GM20431 (cell line): ENCODE results near the gene TP73.

Source experiments
- in situ Hi-C: fragments of 300-500 bp; cut with MseI, MboI; formaldehyde crosslinking; loops from one replicate; pipeline ENCODE4 v1.15.0; 2020; ENCODE audit warnings: low sequenced_read_pairs; ENCODE audit not compliant: unreplicated experiment

The TP73 gene

DNA sequence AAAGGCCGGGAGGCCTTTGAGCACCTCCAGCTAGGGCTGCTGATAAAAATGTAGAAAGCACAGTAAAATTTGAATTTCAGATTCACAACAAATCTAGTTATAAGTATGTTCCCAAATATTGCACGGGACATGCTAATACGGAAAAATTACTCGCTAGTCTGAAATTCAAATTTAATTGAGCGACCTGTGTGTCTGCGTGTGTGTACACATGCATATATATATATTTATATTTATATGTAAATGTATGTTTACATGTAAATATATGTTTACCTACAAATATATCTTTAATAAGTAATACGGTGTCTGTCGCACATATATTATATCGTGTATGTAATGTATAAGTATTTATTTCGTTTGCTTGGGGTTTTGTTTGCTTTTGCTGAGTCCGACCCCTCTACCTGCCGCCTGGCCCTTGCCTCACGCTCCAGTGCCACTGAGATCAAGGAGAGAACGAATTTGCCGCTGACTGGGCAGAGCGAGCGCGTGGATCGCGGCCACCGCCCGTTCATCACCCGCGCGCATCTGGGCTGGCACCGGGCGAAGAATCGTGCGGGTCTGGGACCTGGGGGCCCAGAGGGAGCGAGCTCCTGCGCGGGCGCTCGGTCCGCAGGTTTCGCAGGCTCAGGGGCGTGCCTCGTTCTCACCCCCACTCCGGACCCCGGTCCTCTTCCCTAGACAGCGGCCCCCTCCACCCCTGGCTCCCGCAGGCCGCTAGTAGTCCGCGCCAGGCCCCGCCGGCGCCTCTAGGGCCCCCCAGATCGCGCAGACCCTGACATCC, 1.9 kb upstream of the TP73 start:
- in situ Hi-C loops = no loop called here

- in situ Hi-C loops = no loop called here
These were observed 1.0 kb upstream of the TP73 start for GRCh38 chr1:3651026-3651929.

DNA sequence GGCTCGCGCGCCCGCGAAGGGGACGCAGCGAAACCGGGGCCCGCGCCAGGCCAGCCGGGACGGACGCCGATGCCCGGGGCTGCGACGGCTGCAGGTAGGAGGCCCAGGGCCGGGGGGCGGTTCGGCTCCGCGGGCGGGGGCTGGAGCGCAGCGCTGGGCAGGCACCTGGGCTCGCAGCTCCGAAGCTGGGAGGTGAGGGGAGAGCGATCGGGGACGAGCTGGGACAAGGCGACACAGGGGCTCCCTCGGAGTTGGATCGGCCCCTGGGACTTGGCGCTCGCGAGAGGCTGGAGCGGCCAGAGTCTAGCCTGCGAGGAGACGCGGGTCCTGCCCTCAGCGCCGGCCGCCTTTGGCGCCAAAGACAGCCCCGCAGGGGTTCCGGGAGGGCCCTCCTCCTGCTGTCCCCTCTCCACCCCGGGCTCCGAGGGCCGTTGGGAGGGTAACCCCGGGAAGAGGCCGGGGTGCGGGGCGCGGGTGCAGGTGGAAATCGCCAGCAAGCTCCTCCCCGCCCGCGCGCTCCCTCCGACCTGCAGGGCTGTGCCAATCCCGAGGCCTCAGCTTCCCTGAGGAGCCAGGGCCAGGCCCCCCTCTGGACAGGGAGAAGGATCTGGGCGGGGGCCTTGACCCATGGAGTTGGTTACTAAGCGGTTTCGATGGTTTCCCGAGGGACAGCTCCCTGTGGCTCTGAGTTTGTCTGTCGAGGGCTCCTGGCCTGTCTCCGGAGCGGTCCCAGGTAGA, 401 bp downstream of the TP73 start:
- in situ Hi-C loops = no loop called here

GRCh38 chr1:3653286-3653618, 936 bp downstream of the TP73 start:
- in situ Hi-C loops = no loop called here

GRCh38 chr1:3654549-3655281, 2.4 kb downstream of the TP73 start:
- in situ Hi-C loops = no loop called here

GRCh38 chr1:3656450-3657095, 4.3 kb downstream of the TP73 start:
- in situ Hi-C loops = no loop called here

GRCh38 chr1:3657096-3657475, 4.8 kb downstream of the TP73 start:
- in situ Hi-C loops = no loop called here

DNA sequence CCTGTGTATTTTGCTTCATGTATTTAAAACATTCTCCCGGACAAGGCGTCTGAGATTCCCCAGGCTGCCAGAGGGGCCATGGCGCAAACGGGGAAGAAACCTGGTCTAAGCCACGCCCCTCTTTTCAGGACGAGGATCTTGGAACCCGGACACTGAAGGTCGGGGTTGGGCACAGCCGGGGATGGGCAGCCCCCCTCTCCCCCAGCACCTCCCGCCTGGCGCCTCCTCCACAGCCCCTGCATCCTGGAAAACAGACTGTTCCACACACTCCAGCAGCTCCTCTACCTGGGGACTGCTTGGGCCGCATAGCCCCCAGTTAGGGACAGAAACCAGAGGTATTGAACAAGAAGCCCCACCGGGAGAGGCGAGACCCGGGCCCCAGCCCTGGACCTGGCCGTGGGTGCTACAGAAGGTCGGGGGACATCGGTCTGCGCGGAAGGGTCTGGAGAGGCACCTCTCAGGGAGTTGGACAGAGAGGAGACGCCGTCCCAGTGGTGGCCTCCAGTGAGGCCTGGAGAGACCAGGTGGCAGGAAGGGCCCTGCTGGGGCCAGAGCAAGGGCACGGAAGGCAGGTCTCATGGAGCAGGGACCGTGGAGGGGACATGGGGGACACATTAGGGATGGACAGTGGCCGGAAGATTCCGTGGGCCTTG, 5.4 kb downstream of the TP73 start:
- in situ Hi-C loops = no loop called here

GRCh38 chr1:3658231-3658615, 5.9 kb downstream of the TP73 start:
- in situ Hi-C loops = no loop called here

- in situ Hi-C loops = no loop called here
These were observed 6.8 kb downstream of the TP73 start for GRCh38 chr1:3659093-3659492.

GRCh38 chr1:3660704-3661103, 8.4 kb downstream of the TP73 start:
- in situ Hi-C loops = no loop called here

DNA sequence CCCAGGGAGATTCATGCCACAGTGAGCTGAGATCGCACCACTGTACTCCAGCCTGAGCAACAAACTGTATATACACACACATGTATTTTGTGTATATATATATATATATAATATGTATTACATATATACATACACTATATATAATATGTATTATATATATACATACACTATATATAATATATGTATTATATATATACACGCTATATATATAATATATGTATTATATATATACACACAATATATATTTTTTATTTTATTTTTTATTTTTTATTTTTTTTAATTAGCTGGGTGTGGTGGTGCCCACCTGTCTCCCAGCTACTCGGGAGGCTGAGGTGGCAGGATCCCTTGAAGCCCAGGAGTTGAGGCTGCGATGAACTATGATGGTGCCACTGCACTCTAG, 9.3 kb downstream of the TP73 start:
- in situ Hi-C loops = no loop called here

DNA sequence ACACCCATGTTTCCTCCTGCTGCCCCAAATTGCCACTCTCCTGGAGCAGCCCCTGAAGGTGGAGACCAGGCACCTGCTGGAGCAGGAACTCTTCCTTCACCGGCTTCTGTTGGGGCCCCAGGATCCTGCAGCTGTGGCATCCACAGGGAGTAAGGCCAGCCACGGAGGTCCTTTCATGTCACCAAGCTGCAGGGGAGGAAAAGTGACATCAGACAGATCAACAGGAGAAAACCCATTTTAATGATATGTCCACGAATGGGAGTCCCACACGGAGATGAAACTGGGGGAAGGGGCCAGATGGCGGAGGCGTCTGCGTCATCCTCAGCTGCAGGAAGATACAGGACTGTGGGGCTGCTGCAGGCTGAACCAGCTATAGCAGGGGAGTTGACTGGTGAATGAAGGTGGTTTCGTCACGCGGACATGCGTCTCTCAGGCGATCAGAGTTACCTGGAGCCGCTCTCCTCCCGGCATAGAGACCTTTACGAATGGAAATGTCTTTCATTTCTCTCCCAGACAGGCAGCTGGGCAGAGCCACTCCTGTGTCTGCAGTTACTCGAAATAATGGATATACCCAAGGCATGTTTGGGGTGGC, 9.9 kb downstream of the TP73 start:
- in situ Hi-C loops = no loop called here

GRCh38 chr1:3663999-3664699, 11.8 kb downstream of the TP73 start:
- in situ Hi-C loops = no loop called here

DNA sequence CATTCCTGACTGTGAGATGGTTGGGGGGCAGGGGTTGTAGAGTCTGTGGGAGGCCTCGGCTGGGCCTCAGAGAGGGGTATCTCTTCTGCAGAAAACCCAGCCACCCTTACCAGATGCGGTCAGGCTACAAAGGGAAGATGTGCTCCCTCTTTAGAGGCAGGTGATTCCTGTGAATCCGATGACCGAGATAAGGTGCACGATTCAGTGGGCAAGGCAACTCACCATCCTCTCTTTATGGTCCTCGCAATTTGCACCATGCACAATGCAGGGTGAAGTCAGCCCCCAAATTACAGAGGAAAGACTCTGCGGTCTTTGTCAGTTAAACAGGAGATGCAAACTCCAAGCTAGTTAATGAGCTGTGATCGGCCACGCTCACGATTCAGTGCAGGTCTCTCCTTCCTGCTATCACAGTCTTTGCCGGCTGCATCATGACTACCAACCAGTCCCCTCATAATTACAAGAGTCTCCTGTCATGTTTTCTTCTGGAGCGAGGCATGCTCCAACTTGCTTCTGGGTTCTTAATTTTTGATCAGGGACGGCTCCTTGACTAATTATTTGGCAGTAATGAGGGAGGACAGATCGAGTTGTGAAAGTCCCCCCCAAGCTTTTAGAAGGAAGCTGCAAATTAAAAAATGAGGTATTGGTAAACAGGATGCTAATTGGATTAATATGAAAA, 12.5 kb downstream of the TP73 start:
- in situ Hi-C loops = no loop called here

GRCh38 chr1:3668148-3668547, 15.8 kb downstream of the TP73 start:
- in situ Hi-C loops = no loop called here

- in situ Hi-C loops = no loop called here
These were observed 16.4 kb downstream of the TP73 start for GRCh38 chr1:3668585-3669300.
